Measurements from ENCODE around the gene NACAD.

DNA sequence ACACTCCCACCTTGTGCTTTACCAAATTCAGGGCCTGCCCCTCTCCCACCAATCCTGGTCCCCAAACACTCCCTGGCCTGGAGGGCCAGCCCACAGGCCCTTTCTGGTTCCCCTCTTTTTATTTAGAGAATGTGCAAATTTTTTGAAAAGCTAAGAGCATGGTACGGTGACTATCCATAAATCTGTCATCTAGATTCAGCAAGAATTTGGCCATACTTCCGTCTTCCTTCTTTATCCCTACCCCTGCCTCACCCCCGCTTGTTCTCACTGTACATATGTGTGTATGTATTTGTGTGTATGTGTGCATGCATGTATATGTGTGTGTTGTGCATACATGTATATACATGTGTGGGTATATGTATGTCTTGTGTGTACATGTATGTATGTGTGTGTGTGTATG, 30.8 kb upstream of the NACAD start:
- TF ChIP-seq POLR2A (IDR thresholded peaks at IDR 0.05) (no peak), CTCF (IDR thresholded peaks at IDR 0.05) (no peak)

Measured in right lobe of liver (tissue), 4 donors.